Smooth muscle cell of the brain vasculature (primary cell): ENCODE data around the gene C1orf232.

ENCODE experiments used
- DNase-seq: peaks from one replicate; pipeline ENCODE4 v3.0.0-alpha.2; 2012; ENCODE audit warnings: low read depth, low spot score

C1orf232 gene

DNA sequence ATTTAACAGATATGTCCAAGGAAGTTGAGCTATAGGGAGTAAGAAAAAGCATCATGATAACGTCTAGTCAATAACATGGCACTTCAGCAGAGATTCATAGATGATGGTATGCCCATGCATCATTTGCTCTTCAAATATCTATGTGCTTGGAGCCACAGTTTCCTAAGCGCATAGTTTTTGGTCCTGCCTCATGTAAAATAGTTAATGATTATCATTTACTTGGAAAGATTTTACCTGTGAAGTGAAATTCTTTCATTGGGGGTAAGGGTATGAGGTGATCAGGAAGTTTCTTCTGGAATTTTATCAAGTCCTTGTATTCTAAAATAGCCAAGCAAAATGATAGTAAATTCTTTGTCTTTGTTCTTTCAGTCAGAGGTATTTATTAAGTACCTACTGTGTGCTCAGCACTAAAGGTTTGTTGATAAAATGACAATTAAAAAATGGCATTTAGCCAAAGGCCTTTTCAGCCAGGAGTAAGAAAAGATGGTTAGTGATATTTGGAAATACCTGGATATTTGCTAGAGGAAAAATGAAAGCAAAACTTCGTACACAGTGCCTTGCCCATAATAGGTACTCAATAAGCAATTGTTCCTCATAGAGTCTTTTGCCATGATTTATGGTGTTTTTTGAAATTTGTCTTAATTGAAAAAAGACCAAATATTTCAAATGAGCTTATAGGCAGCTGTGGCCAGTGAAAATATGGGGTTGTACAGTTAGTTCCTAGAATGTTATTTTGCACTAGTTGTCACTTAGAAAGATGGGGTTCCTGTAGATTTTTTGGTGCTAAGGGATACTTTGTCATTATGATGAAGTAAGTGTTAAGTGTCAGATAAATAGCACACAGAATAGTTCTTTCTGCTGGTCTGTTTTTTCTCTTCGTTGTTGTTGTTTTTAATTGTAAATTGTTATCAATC is 44.1 kb downstream of the C1orf232 start:
- no peak for DNase-seq

DNA sequence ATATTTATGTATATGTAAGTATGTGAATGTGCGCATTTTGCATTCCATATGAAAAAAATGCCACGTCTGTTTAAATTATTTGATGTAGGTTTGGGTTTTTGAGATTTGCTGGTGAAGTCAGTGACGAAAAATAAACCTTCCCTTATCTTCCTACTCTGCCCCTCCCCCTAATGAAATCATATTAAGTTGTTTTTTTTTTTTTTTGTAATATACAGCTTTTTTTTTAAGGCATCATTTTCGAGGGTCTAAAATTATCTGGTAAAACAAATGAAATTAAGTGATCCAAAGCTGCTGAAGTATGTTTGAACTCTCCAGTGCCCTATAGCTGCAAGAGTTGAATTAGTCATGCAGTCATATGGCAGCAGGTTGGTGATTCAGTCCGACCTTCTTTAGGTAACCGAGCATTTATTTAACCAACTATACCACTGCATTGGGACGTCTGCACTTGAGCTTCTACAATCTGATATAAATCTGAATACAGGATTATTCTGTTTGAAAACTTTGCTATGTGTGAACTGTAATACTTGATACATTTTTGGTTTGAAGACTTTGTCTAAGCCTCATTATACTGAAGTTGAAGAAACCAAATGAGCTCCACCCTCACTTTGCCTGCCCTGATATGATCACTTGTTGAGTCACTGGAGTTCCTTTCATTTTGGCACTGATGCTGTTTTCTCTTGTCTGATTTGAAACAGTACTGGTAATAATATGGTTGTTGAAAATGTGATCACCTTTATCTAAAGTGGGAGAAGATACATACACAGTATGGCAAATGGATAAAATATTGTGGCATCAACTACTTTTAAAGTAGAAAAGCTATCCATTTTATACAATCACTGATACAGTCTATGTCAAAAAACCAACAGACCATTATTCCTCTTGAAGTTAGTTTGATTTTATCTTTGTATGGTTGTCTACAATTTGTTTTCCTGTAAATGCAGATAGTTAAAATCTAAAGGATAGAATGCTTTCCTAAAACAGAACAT is 45.5 kb downstream of the C1orf232 start:
- DNase-seq = no peak

DNA sequence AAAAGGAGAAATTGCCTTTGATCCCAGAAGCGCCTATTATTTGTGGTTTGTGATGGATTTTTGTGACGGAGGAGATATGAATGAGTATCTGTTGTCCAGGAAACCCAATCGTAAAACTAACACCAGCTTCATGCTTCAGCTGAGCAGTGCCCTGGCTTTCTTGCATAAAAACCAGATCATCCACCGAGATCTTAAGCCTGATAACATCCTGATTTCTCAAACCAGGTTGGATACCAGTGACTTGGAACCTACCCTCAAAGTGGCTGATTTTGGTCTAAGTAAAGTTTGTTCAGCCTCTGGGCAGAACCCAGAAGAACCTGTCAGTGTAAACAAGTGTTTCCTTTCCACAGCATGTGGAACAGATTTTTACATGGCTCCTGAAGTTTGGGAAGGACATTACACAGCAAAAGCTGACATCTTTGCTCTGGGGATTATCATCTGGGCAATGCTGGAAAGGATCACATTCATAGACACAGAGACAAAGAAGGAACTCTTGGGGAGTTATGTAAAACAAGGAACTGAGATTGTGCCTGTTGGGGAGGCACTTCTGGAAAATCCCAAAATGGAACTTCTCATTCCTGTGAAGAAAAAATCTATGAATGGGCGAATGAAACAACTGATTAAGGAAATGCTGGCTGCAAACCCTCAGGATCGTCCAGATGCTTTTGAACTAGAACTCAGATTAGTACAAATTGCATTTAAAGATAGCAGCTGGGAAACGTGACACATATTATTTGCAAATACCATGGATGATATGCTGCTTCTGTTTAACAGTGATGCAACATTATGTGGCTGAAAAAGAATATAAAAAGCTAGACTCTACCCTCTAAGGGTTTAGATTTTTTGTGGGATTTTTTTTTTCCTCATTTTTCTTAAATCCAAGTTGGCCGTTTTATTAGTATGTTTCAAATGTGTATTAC is 46.6 kb downstream of the C1orf232 start:
- DNase-seq = no peak

GRCh38 chr1:26119892-26120608 is 48.7 kb downstream of the C1orf232 start:
- DNase-seq = no peak

DNA sequence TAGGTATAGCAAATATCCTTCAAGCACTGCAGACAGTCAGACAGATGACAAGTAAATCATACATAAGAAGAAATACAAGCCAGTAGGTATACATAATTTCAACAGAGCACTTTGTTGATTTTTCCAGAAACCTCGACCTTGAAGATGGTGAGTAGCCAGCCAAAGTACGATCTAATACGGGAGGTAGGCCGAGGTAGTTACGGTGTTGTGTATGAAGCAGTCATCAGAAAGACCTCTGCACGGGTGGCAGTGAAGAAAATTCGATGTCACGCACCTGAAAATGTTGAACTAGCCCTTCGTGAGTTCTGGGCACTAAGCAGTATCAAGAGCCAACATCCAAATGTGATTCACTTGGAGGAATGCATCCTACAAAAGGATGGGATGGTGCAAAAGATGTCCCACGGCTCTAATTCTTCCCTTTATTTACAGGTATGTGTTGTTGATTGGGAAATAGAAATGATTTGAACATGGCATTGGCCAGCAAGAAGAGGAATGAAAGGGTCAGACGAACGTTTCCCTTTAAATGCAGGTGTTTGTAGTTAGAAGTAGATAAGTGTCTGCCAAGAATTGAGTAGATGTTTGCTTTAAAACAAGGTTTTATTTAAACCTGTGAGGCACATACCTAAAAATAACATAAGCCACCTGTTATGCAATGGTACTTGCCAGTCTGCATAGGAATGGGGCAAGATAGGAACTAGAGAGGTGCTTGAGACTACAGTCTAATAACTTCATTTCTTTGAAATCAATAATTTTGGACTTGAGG is 54.4 kb downstream of the C1orf232 start:
- no peak for DNase-seq
